Effector CD4-positive, alpha-beta T cell (primary cell): ENCODE data around the gene HVCN1.

Experiments used
- DNase-seq: peaks from one replicate; pipeline ENCODE4 v3.0.0-alpha.2; 2020

The HVCN1 gene

GRCh38 chr12:110699591-110700445 is 10.9 kb upstream of the HVCN1 start:
- no peak for DNase-seq

GRCh38 chr12:110698171-110698902 is 9.4 kb upstream of the HVCN1 start:
- peak; percentile 56 for DNase-seq

GRCh38 chr12:110697236-110697635 is 8.3 kb upstream of the HVCN1 start:
- no peak for DNase-seq

GRCh38 chr12:110696283-110696682 is 7.4 kb upstream of the HVCN1 start:
- no peak for DNase-seq

GRCh38 chr12:110694330-110694901 is 5.5 kb upstream of the HVCN1 start:
- no peak for DNase-seq

GRCh38 chr12:110693731-110694130 is 4.8 kb upstream of the HVCN1 start:
- DNase-seq, result no peak

DNA sequence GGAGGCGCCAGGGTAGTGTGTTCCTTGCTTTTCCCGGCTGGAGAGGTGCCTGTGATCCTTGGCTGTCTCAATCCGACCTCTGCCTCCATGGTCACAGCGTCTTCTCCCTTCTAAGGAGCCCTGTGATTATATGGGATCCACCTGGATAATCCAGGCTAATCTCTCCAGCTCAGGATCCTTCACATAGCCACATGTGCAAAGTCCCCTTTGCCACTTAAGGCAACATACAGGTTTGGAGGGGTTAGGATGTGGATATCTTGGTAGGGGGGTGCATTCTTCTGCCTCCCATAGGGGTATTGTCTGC is 1.2 kb upstream of the HVCN1 start:
- no peak for DNase-seq

GRCh38 chr12:110689281-110690126 is 589 bp upstream of the HVCN1 start:
- peak; percentile 18 for DNase-seq

- DNase-seq, result no peak
Observed at GRCh38 chr12:110687396-110688169, 1.3 kb downstream of the HVCN1 start.

GRCh38 chr12:110686294-110686903 is 2.5 kb downstream of the HVCN1 start:
- no peak for DNase-seq

- DNase-seq, result no peak
Observed at GRCh38 chr12:110684312-110684836, 4.5 kb downstream of the HVCN1 start.

- no peak for DNase-seq
Observed at GRCh38 chr12:110683888-110684287, 5.0 kb downstream of the HVCN1 start.

DNA sequence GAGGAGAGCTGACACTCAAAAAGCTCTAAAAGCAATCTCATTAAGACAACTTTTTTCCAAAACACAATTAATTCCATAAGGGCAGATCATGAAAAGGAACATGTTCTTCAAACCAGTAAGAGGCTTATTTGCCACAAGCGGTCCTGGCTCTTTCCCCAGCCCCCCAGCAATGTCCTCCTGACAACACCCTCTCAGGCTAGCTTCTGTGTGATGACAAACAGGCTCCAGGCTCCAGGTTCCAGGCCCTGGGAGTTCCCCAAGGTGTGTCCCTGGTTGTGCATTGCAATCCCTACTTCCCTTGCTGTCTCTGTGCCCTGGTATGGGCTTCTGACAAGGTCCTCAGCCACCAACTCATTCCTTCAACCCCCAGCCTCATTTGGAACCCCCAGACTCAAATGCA is 8.9 kb downstream of the HVCN1 start:
- no peak for DNase-seq

DNA sequence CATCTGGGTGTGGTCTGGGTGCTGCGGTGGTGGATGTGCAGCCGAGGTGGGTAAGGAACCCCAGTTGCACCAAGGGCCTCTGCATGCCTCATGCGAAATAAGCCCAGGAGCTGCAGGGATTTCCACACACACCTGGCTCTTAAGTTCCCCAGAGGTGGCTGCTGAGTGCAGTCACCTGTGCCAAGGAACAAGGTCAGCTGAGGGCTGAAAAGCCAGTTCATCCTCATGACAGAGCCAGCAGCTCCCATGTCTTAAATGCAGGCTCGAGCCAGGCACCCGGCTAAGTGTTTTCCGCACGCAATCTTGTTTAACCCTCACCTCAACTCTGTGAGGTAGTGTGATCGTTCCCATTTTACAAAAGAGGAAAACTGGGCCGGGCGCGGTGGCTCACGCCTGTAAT is 9.7 kb downstream of the HVCN1 start:
- no peak for DNase-seq

DNA sequence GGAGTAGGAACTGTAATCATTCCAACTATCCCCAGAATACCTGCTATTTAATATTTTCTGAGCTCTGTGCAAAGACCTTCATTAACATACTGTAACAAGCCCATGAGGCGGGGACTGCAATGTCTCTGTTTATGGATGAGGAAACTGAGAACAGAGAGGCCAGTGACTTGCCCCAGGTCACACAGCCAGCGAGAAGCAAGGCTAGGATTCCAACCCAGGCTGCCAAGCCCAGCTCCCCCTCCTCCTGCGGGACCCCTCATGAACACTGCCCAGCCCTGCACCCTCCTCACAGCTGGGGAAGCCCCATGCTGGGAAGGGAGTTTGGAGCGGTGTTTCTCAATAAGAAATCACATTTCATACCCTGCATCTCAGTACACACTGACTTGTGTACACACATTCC is 10.9 kb downstream of the HVCN1 start:
- DNase-seq, result no peak

DNA sequence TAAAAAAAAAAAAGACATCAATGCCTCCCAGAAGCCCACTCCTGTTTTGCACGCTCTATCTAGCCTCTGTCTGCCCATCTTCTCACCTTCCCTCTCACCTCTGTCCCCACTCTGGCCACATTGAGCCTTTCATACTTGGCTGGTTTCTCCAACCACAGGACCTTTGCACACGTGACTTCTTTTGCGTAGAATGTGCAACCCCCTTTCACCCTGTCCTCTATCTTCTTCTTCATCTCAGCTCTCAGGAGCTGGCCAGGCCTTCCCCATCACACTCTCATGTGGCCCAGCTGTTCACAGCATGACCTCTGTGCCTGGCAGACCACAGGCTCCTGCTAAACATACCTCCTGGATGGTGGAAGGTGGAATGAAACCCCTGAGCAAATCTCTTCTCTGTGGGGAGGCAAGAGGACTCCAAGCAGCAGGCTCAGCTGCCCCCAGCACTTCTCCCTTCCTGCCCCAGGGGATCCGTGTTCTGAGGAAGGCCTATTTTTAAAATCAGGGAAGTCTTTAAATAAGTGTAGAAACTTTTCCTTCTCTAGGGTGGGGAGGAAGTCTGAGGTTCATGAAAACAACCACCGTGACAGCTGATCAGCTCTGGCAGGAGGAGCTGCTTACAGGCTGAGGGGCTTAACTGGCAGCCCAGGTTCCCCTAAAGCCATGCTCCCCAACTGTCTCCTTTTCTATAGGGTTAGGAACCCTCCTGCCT is 11.6 kb downstream of the HVCN1 start:
- DNase-seq, result no peak

GRCh38 chr12:110676171-110676570 is 12.7 kb downstream of the HVCN1 start:
- DNase-seq, result no peak

DNA sequence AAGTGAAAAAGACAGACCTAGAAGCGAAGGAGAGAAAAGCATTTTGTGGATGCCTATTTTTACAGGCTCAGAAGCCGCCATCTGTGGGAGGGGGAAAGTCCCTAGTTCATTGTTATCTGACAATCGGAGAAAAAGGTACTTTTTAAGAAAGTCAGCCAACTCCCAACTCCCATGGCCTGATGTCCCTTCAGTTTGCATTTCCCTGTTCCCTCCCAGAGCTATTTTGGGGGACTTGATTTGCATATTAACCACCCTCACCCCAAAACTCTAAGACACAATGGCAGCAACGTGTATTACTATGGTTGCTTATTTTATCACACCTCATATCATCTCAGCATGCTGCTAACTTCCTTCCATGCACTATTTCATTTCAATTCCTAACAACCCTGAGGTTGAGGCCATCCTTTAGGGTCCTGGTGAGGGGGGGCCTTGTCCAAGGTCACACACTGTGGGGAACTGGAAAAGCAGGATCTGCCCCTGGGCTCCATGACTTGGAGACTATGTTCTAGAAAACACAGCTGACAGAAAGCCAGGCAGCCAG is 18.7 kb downstream of the HVCN1 start:
- no peak for DNase-seq

- no peak for DNase-seq
Observed at GRCh38 chr12:110669193-110669502, 19.8 kb downstream of the HVCN1 start.

- DNase-seq, result no peak
Observed at GRCh38 chr12:110668480-110669192, 20.3 kb downstream of the HVCN1 start.
